Suppressor macrophage (primary cell): ENCODE results near the gene LCN10.
"Not testable (repeated sequence)": the region's sequence is repeated elsewhere in the genome, so short reads cannot be mapped to it uniquely, and the experiment has no call there.

Experiments used
- DNase-seq, 4 experiments: peaks; one replicate each; pipeline ENCODE4 v3.0.0-alpha.2; 2020 to 2022

The LCN10 gene

DNA sequence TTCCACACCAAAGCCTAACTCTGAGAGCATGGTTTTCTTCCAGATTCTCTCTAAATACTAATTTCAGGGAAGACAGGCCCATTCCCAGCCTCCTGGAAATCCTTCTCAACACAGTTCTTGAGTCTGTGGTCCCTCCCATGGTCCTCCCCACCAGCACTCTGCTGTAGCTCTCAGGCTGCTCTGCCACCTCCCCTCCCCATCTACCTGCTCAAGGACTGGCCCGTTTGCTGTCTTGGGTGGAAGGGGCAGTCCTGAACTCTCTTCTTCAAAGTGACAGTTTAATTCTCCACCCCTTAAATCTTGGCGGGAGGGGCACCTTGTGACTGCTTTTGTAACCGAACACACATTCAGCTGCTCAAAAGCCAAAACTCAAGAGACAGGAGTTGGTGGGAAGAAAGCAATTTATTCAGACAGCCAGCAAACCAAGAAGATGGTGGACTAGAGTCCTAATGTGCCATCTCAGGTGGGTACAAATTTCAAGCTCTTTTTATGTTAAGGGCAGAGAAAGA is 29.2 kb upstream of the LCN10 start:
- no peak for DNase-seq

DNA sequence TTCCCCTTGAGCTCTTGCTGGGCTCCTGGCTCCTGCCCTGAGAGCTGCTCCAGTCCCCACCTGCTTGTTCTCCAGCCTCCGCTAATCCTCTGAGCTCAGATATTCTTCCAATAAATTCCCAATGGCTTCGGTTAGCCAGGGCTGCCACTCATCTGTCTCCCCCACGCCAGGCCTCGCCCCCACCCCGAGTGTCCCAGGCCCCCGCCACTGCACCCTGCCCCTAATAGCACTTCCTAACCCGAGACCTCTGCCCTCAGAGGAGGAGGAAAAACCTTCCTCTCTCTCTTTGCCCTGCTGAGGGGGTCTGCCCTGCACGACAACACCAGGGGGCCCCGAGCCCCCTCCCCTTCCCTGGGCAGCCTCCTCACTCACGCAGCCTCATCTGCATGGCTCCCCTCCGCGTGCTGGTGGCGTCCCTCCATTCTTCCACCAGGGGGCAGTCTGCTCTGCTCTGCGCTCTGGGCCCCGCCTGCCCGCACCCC is 27.0 kb upstream of the LCN10 start:
- DNase-seq, result peak; percentile 41 to 70 (median 54)

DNA sequence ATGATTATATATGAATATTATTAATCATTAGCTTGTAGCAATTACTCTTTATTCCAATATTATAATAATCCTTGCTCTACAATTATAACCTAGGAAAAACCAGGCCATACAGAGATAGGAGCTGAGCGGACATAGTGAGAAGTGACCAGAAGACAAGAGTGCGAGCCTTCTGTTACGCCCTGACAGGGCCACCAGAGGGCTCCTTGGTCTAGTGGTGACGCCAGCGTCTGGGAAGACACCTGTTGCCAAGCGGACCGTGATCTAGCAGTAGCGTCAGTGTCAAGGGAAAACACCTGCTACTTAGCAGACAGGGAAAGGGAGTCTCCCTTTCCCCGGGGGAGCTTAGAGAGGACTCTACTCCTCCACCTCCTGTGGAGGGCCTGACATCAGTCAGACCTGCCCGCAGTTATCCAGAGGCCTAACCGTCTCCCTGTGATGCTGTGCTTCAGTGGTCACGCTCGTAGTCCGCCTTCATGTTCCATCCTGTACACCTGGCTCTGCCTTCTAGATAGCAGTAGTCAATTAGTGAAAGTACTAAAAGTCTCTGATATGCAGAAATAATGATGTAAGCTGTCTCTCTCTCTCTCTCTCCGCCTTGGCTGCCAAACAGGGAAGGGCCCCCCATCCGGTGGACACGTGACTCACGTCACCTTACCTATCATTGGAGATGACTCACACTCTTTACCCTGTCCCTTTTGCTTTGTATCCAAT is 23.8 kb upstream of the LCN10 start:
- DNase-seq, result peak; percentile 35 to 68 (median 50)

DNA sequence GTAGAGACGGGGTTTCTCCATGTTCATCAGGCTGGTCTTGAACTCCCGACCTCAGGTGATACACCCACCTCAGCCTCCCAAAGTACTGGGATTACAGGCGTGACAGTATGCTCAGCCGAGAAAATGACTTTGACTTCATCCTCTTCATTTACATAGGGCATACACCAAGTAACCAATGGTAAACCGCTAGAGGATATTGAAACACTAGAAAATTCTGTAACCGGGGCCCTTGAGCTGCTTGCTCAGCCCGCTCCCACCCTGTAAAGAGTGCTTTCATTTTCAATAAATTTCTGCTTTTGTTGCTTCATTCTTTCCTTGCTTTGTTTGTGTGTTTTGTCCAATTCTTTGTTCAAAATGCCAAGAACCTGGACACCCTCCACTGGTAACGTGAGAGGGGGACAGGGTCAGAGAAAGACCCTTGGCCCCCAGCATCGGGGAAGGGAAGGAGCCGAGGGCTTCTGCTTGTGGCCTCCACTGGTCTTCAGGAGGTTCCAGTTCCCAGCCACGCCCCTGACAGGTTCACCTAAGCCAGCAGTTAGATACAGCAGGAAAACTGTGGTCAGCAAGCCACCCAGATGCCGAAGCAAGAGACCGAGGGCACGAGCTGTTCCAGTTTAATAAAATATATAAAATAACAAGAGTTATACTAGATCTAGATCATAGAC is 23.1 kb upstream of the LCN10 start:
- DNase-seq, result not testable (repeated sequence)

DNA sequence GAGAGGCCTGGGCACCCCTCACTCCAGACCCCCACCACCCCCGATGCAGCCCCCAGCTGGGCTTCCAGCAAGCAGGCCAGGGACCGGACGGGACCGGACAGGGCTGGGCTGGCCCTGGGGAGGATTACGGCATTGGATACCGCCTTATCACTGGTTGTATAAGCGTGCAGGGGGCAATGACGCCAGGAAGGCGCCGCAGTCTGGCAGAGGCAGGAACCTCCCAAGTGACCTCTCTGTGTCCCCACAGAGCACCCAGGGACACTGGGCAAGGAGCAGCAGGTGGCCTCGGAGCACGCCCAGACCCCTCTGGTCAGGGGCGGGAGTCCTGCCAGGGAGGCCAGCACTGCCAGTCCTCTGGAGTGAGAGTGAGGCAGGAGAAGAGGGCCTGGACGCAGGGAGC is 22.3 kb upstream of the LCN10 start:
- no peak for DNase-seq

DNA sequence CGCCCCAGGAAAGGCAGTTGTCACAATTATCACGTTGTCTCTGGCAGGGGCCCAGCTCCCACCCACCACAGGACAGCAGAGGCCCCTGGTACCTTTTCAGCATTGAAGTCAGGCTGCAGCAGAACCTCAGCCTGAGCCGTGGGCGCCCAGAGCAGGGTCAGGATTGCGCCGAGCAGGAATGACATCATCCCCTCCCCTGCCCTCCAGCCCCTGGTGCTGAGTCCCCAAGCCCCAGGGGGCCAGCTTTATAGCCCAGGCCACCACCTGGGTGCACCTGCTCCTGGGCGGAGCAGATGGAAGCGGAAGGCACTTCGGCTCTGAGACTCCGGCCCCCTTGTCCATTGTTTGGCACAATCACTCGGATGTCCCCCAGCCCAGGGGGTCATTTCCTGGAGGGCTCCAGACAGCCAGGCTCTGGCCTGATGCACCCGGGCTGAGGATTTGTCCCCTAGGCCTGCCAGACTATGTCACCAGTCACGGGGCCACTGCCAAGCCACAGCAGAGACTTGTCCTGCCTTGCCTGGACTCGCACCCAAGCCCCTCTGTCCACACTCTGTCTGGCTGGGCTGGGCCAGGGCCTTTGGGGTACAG is 21.7 kb upstream of the LCN10 start, which contains the start of gene LCN15:
Gene LCN15 (minus strand): TSS at position 218 of the 591 bp plus-strand sequence. CDS start 30 bp downstream, at position 188.
- DNase-seq, result no peak

DNA sequence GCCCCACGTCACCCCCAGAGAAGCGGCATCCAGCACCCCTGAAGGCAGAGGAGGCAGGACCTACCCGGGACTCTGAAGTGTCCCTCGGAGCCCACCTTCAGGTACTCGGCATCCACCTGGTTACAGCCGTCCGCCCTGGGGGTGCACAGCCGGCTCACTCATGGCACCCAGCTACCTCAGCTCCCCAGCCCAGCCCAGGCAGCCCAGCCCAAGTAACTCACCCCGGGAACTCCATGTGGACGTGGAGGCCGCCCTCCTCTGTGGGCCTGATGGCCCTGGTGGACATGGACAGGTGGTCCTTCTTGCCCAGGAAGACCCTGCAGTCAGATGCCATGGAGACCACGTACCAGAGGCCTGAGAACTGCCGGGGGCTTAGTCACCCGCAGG is 20.9 kb upstream of the LCN10 start:
- no peak for DNase-seq

DNA sequence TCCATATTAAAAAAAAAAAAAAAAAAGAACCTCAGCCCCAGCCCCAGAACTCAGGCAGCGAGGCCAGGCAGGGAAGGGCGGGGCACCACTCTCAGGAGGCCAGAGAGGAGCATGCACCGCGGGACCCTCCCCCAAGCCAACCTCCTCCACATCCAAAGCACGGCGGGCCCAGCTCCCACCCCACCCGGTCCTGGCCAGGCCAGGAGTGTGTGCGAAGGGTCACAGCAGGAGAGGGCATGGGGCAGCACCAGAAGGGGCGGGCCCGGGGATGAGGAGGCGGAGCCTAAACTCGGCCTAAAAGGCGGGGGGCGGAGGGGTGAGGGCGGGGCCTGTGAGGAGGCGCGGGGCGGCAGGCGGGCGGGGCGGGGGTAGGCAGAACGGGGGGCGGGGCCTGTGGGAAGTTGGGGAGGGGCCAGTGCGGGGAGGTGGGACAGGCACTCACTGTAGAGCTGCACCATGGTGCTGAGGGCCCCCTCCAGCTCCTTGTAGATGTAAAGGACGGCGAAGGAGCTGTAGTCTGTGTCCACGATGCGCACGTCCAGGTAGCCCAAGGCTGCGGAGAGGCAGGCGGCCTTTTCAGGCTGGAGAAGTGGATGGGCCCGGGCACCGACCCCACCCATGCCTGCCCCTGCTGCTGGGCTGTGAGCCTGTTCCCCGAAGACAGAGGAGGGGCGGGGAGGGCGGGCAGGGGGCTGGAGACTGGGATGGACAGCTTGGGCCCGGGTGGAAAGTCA is 20.3 kb upstream of the LCN10 start:
- peak in 2 of 4 experiments; percentile 22 to 42 for DNase-seq

DNA sequence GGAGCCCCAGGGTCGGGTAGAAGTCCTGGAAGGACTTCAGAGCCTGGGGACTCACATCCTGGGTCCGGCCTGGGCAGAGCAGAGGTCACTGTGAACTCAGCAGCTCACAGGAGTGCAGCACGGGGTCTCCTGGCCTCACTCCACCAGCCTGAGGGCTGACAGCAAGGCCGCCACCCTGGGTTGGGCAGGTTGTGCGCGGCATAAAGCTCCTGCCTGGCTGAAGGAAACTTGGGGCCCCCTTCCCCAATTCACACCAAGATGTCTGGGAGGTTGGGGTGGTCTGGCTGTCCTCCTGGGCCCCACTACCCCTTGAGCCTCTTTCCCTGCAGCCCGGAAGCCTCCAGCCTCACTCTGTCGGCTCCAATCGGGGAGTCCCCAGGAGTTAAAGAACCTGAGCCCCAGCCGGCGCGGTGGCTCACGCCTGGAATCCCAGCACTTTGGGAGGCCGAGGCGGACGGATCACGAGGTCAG is 19.5 kb upstream of the LCN10 start:
- no peak for DNase-seq

DNA sequence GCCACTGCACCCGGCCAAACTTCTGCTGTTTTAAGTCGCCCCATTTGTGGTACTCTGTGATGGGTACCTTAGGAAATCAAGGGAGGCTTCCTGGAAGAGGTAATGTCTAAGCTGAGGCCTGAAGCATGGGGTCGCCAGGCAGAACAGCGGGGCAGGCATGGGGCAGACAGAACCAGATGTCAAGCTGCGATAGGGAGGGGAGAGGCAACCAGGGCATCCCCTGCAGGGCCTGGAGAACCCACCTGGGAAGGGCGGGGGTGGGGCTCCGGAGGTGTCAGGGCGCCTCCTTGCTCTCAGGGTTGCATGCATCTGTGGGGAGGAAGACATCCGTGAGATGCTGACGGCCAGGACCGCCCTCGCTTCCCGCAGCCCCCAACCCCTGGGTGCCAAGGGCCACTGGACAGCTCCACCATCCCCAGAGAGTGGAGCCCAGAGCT is 18.8 kb upstream of the LCN10 start:
- no peak for DNase-seq

DNA sequence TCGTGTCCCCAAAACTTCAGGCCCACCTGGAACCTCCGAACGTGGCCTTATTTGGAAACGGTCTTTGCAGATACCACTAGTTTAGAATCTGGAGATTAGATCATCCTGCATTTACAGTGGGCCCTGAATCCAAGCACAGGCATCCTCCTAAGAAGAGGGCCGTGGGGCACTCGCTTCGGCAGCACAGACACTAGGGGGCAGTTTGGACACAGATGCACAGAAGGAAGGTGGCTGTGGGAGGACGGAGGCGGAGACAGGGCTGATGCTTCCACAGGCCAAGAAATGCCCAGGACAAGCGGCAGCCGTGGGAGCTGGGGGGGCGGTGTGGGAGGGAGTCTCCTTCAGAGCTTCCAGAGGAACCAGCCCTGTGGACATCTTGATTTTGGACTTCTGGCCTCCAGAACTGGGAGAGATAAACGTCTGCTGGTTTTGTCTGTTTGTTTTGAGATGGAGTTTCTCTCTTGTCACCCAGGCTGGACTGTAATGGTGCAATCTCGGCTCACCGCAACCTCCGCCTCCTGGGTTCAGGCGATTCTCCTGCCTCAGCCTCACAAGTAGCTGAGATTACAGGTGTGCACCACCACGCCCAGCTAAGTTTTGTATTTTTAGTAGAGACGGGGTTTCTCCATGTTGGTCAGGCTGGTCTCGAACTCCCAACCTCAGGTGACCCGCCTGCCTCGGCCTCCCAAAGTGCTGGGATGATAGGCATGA is 18.2 kb upstream of the LCN10 start:
- peak; percentile 34 to 79 (median 67) for DNase-seq

DNA sequence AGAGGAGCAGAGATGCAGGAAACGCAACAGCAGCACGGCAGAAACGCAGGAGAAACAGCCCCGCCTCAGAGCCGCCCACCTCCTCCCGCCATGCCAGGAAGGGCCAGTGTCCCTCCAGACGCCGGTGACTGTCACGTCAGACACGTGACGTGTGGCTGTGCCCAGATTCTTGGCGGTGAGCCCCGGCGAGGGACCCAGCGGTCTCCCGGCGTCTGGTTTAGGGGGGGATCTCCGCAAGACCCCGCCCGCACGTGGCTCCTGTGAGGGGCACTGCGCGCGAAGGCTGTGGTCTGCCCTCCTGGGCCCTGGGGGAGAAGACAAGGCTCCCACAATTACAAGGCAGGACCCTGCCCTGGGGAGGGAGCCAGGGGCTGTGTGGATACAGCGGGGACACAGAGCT is 17.7 kb upstream of the LCN10 start:
- no peak for DNase-seq

DNA sequence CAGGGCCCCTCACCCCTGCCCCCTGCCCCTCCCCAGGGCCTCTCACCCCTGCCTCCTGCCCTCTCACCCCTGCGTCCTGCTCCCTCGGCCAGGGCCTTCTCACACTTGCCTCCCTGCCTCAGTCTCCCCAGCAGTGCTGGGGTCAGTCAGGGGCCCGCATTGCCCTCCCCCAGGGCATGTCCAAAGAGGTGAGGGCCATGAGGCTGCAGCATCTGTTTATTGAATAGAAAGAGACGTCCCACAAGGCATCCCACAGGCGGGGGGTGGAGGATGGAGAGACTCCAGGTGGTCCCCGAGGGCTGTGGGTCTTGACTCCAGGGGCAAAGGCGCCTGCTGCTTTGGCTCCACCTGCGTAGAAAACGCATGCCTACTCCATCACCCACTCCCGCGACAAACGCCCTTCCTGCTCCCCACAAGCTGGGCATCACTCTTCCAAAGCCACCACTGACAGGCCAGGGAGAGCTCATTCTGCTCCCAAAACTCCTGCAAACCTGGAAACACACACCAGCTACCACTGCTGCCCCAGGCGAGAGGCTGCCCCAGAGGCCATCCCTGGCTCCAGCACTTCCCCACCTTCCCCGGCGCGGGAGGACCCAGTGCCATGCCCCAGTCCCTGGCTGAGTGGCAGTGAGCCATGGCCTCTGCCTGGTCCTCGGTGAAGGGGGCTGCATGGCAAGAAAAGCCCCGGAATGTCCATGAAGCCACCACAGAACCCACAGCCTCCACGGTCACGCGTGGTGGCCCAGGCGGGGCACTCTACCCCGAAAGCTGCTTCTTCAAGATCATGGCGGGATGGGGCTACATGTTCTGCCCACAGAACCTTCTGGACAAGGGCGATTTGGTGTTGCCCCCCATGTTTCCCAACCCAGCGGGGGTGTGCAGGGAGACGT is 16.9 kb upstream of the LCN10 start:
- no peak for DNase-seq

DNA sequence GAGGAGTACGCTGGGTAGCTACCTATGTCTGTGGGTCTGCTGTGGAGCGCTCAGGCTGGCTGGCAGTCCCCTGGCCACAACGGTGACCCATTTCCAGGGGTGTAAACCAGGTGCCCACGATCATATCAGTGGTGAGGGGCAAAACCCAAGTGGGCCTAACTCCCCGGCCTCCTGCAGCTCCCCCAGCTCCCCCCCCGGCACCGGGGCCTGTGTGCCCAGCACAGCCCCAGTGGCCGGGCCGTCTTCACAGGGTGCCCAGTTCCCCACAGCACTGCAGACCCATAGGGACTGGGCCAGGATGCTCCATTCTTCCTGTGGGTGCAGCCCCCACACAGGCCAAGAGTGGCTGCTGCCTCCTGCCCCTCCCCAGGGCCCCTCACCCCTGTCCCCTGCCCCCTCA is 16.3 kb upstream of the LCN10 start:
- DNase-seq, result no peak

DNA sequence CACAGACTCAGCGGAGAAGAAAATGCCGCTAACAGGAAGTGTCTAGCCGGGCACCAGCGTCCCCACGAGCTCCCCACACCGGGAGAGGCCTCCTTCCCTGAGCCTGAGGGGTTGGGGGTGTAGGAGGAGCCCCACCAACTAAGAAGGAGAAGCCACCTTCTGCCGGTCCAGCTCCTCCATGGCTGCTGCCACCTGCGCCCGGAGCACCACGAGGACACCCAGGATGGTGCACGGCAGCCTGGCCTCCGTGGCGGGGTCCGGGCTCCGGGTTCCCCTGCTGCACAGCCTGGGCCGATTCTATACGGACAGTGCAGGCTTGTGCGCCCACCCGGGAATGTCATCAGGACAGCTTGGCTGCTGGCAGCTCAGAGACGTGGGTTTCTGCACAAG is 15.0 kb upstream of the LCN10 start:
- no peak for DNase-seq

DNA sequence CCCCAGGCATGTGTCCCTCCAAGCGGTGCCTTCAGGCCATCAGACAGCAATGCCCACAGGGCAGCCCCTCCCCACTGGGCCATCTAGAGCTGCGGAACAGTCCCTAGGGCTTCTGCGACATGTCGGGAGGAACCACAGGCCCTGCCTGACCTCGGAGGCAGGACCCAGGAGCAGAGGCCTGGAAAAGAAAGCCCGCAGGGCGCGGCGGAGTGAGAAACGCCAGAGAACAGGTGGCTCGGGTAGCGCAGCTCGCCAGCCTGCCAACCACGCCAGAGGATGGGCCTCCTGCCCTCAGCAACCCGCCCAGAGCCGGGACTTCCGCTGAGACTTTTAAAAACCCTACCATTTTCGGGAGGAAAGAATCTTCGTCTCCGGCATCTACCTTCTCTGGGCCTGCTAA is 14.6 kb upstream of the LCN10 start:
- no peak for DNase-seq

DNA sequence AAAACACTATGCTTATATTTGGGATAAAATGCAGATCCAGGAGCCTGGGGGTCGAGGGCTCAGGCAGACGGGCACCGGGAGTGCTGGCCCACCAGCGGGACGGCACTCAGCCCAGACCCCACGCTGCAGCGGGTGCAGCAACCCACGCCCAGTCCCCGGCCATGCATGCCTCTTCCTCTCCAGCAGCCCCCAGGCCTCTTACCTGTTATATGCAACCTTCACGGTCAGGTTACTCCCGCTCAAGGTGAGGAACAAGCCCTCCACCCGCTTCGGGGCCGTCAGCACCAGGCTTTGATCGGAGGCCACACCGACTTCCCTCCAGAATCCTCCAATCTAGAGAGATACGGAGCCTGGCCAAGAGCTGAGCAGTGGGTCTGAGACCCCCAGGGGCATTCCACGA is 14.1 kb upstream of the LCN10 start:
- no peak for DNase-seq

DNA sequence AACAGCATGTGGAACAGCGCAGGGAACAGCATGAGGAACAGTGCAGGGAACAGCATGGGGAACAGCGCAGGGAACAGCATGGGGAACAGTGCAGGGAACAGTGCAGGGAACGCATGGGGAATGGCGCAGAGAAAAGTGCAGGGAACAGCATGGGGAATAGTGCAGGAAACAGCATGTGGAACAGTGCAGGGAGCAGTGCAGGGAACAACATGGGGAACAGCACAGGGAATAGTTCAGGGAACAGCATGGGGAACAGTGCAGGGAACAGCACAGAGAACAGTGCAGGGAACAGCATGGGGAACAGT is 13.3 kb upstream of the LCN10 start:
- no peak for DNase-seq

DNA sequence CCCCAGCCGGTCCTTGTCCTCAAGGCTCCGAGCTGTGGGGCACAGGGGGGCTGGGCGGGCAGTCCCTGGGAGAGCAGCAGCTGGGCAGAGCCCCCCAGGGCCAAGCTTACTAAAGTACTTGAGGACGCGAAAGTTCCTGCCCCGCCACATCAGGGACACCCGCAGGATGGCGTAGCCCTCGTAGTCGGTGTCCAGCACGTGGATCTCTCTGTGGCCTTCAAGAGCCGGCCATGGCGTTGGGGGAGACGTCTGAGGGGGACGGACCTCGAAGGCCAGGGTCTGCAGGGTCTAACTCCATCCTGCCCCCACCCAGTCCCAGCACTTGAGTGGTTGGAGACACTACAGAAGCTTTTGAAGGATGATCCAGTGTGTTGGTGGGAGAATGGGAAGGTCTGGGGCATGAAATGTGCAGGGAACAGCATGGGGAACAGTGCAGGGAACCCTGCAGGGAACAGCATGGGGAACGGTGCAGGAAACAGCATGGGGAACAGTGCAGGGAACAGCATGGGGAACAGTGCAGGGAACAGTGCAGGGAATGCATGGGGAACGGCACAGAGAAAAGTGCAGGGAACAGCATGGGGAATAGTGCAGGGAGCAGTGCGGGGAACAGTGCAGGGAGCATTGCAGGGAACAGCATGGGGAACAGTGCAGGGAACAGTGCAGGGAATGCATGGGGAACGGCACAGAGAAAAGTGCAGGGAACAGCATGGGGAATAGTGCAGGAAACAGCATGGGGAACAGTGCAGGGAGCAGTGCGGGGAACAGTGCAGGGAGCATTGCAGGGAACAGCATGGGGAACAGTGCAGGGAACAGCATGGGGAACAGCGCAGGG is 12.8 kb upstream of the LCN10 start:
- DNase-seq, result not testable (repeated sequence)

DNA sequence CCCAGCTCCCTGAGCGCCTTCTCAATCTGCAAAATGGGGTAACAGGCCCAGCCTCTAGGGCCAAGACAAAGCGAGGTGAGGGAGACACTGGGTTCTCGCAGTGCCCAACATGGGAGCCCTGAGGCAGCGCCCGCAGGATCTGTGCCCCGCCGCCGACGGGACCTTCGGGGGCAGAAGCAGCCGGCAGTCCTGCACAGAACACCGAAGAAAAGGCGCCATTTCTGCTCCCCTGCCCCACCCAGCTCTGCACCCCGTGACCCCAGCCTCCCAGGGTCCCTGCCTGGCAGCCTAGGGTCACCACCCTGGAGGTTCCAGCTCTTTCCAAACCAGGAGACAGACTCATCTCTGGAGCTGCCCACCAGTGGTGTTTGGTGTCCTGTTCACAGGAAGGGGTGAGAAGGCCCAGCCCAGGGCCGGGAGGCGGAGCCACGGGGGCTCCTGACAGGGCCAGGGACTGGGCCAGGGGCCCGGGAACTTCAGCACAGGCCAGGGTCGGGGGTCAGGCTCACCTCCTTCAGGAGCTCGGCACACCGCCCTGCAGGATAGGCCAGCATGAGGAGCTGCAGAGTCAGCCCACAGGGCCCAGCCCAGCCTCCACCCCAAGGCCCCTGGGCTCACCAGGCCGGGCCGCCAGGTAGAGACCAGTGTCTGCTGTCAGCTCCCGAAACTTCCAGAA is 12.0 kb upstream of the LCN10 start:
- DNase-seq, result no peak
